Measurements from ENCODE around the gene ORC6.
"Not testable (repeated sequence)": the region's sequence is repeated elsewhere in the genome, so short reads cannot be mapped to it uniquely, and the experiment has no call there.

ORC6 gene

DNA sequence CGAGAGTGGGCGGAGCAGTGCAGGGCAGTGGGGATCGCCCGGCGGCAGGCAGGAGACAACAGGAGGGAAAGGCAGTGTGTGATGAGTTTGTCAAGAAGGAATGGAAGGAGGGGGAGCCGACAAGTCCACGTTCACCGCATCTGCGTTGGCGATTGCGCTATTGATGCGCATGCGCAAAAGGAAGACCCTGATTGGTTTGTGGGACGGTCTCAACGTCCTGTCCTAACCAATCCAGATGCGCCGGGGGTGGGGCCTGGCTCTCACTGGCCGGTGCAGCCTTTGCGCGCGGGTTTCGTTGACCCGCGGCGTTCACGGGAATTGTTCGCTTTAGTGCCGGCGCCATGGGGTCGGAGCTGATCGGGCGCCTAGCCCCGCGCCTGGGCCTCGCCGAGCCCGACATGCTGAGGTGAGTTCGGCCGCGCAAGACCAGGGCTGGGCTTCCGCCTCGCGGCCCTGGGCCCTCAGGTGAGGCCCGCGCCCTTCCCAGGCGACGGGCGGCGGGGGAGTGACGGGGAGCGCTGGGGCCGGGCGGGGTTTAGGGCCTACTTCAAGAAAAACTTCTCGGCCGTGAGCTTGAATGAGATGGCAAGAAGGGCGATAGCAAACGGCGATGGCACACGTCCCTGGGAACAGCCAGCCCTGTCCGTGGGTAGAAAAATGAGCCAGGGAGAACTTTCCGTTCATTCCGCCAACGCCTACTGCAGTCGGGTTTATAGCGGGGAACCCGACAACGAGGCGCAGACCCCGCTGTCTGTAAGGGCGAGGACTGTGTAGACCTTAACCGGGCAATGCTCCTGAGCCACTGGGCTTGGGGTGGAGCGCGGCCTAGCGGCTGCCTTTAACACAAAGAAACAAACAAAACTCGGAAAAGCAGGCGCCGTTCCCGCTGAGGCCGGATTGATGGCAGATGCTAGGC lies at the start of gene ORC6:
Gene ORC6, plus strand, starts transcription at position 295 of the 916 bp plus-strand sequence. Its CDS starts 47 bp downstream, at position 342.
- peak; percentile 93 for DNase-seq (ENCODE audit: low spot score)

DNA sequence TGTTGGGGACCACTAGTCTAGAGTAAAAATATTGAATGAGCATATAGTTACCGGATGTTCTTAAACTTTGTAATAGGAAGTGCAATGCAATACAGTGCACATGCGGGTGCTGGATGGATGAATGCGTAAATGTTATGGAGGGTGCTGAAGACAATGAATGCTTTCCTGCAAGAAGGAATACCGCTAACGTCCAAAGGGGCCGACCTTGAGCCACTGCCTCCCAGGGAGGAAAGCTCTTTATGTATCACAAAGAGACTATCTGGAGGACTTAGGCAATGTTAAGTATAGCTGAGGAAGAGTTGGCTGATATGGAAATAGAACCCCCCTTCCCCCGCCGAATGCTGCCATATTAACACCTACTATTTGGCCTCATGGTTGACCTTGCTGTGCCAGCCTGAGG lies 40.8 kb upstream of the ORC6 start:
- DNase-seq (ENCODE audit: low spot score), result no peak

DNA sequence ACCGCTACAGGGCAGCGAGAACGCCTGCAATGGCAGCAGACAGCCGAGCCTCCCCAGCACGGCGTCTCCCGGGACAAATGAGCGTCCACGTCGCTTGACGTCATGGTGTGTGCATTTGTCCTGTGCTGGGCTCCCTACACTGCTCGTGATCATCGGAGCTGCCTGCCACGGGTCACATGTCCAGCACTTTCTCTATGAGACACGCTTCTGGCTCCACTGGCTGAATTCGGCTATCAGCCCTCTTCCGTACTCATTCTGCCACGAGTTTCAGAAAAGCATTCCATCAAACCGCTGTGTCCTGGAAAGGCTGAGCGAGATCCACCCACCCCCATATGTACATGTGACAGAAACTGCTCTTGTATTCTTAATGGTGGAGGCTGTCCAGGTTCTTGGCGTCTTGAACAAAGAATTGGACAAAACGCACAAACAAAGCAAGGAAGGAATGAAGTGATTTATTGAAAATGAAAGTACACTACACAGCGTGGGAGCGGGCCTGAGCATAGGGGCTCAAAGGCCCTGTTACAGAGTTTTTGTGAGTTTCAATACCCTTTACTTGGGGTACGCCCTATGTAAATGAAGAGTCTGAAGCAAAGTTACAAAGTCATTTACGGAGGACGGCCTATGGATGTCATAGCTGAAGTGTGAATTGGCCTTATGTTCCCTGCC lies 39.7 kb upstream of the ORC6 start:
- no peak for DNase-seq (ENCODE audit: low spot score)

GRCh38 chr16:46650254-46650623 lies 39.2 kb upstream of the ORC6 start:
- no peak for DNase-seq (ENCODE audit: low spot score)

DNA sequence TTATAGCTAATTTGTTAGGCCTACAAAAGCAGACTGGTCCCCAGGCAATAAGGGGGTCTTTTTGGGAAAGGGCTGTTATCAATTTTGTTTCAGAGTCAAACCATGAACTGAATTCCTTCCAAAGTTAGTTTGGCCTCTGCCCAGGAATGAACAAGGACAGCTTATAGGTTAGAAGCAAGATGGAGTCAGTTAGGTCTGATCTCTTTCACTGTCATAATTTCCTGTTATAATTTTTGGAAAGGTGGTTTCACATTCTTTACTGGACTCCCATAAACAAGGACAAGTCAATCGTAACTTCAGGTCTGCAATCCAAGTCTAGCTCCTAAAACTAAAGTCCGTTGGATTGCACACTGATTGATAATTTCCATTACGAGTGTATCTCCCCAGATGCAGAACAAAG lies 38.2 kb upstream of the ORC6 start:
- DNase-seq (ENCODE audit: low spot score), result no peak

DNA sequence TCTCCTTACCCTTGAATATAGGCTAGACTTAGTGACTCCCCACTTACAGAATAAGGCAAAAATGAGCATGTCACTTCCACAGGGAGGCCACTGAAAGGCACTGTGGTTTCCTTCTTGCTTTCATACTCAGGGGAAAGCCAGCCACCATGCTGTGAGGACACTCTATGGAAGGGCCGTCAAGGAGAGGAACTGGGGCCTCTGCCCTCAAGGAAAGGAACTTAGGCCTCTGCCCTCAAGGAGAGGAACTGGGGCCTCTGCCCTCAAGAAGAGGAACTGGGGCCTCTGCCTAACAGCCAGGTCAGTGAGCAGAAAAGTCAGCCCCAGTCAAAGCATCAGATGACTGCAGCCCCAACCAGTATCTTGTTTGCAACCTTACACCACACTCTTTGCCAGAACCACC lies 30.5 kb upstream of the ORC6 start:
- no peak for DNase-seq (ENCODE audit: low spot score)

GRCh38 chr16:46662123-46662522 lies 27.3 kb upstream of the ORC6 start:
- DNase-seq (ENCODE audit: low spot score), result no peak

DNA sequence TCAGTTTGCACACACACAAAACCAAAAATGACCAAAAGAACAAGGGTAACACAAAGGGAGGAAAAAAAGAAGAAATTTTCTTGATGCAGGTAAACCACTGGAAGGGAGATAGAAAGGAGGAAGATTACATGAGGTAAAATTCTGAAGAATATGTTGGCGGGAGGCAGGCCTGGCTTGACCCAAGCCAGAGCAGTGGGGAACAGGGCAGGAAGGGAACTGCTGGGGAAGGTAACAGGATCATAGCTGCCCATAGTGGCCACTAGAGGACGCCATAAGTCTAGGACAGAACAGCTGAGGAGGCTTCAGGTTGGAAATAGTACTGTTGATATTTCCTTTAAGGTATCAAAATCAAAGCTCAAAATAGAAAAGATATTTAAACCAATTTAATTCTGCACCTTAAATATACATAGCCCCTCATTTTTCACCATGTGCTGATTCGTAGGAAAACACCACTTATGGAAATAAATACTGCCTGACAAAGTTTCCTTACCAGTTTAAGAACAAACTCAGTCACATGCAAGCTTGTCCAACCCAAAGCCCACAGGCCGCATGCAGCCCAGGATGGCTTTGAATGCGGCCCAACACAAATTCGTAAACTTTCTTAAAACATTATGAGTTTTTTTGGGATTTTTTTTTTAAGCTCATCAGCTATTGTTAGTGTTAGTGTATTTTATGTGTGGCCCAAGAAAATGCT lies 16.0 kb upstream of the ORC6 start:
- DNase-seq (ENCODE audit: low spot score), result peak; percentile 59

DNA sequence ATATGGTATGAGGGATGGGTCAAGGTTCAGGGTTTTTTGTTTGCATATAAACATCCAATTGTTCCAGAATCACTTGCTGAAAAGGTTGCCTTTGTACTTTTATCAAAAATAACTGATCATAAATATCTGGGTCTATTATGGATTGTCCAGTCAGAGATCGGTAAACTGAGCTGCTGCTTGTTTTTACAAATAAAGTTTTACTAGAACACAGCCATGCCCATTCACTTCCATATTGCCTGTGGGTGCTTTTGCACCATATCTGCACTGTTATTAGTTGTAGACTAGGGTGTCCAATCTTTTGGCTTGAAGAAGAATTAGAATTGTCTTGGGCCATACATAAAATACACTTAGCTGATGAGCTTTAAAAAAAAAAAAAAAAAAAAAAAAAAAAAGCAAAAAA lies 11.5 kb upstream of the ORC6 start:
- DNase-seq (ENCODE audit: low spot score), result not testable (repeated sequence)

DNA sequence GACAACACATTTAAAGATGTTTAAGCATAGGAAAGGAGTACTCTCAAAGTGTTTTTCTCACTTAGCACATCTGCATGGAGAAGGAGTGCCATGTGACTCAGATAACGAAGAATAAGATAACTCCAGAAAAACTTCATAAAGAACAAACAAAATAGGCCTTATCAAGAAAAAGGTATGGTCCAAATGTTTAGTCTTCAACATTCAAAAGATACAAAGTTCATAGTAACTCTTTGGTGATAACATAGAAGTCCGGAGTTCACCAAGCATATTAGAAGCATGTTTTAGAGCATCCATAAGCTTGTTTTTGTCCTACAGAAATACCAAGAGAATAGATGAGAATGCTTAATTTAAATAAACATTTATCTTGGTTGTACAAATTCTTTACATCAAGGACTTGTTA lies 7.6 kb upstream of the ORC6 start:
- DNase-seq (ENCODE audit: low spot score), result not testable (repeated sequence)

DNA sequence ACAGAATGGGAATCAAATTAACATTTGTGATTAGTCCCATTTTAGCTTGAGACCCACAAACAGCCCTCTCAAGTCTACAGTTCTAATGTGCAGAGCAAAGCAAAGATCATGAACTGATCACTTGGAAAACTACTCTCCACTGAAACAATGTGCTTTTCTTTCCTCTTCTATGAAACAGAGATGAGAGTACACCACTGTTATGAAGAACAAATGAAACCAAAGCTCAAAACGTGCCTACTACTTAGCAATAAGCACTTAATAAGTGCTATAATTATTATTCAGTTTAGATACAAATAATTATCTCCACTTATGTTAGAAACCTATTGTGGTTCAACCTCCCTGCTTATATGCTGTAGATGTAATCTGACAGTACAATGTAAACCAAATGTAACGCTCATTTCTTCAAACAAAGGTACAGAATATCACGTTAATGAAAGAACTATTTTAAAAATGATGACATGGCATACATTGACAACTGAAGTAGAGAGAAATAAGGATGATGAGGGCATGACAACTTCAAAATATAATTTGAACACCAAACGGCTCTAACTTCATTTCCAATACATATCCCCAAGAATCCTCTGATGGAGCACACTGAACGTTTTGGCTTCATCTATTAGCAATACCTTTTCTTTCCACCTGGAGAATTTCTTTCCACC lies 2.5 kb upstream of the ORC6 start:
- DNase-seq (ENCODE audit: low spot score), result no peak

- DNase-seq (ENCODE audit: low spot score), result no peak
These were observed 2.0 kb upstream of the ORC6 start for GRCh38 chr16:46687486-46687885.

GRCh38 chr16:46688101-46688653 lies 1.3 kb upstream of the ORC6 start:
- no peak for DNase-seq (ENCODE audit: low spot score)

DNA sequence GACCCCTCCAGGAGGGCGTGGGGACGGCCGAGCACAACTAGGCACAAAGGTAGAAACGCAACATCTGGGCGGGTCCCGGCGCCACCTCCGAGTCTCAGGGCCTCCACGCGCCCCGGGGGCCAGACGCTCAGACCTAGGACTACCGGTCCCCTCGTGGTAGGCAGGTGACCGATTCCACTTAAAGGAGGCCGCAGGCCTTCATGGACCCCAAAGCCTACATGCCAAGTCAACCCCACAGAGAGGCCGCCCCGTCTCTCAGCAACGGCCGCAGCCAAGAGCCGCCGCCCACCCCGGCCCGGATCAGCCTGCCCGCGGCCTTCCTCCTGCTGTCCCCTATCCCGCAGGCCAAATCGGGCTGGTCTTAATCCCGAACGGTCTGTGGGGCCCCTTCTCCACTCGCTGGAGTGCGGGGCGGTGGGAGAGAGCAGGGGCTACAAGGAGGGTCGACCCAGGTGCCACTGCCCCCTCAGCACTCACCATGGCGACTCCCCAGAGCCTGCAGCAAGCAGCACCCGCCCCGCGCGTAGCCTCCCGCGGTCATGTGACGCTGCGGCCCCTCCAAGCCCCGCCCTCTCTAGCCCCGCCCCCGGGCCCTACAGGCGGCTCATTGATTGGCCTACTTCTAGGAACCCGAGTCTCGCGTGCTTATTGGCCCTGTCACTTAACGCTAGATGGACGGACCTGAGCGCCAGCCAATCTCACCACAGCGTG lies 650 bp upstream of the ORC6 start, which contains the start of gene VPS35:
Gene VPS35, minus strand, starts transcription at position 525 of the 711 bp plus-strand sequence. Its CDS starts 45 bp downstream, at position 480.
- DNase-seq (ENCODE audit: low spot score), result peak; percentile 98

DNA sequence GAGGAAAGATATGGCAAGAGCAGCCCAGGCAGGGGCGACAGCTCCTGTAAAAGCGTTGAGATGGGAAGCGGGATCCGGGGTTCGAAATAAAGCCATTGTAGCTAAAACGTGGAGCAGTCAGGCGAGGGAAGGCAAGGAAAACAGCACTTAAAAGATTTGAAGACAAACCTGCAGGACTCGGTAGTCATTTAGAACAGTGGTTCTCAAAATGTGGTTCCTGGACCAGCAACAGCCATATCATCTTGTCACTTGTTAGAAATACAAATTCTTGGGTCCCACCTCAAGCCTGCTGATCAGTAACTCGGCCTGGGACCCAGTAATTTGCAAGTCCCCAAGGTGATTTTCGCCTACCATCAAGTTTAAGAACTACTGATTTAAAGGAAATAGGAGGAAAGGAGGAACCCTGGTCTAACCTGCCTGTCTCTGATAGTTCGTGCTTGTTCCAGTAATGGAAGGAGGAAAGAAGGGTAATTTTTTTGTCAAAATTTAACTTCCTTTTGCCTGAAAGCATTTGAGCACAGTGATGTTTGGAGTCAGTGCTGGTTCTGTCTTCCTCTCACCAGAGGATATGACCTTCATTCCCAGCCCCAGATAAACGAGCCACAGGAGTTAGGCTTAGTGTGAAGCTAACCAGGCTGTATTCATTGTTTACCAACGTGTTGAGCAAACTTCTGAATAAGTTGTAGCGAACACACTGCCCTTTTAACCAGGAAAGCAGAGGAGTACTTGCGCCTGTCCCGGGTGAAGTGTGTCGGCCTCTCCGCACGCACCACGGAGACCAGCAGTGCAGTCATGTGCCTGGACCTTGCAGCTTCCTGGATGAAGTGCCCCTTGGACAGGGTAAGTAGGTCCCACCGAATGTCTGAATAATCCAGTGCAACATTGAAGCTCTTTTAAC lies 1.1 kb downstream of the ORC6 start:
- no peak for DNase-seq (ENCODE audit: low spot score)

- no peak for DNase-seq (ENCODE audit: low spot score)
These were observed 2.3 kb downstream of the ORC6 start for GRCh38 chr16:46691726-46692125.

DNA sequence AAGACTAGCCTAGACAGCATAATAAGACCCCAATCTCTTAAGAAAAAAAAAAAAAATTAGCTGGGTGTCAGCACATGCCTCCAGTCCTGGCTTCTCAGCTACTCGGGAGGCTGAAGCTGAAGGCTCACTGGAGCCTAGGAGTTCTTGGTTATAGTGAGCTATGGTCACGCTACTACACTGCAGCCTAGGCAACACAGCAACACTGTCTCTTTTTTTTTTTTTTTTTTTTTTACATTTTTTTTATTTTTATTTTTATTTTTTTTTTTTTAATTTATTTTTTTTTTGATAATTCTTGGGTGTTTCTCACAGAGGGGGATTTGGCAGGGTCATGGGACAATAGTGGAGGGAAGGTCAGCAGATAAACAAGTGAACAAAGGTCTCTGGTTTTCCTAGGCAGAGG lies 4.1 kb downstream of the ORC6 start:
- no peak for DNase-seq (ENCODE audit: low spot score)

GRCh38 chr16:46695937-46696336 lies 6.5 kb downstream of the ORC6 start:
- DNase-seq (ENCODE audit: low spot score), result no peak

DNA sequence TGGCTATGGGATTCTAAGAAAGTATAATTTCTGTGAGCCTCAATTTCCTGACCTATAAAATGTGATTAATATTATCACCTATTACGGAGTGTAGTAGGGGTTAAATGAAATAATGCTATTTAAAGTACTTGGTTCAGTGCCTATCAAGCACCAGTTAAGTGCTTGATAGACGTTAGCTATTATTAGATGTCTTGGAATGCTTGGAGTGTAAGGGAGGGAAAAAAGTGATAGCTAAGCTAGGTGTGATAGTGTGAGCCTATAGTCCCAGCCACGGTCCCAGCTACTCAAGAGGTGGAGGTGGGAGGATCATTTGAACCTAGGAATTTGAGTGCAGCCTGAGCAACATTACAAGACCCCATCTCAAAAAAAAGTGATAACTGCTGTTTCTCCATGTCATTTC lies 7.5 kb downstream of the ORC6 start:
- DNase-seq (ENCODE audit: low spot score), result no peak

DNA sequence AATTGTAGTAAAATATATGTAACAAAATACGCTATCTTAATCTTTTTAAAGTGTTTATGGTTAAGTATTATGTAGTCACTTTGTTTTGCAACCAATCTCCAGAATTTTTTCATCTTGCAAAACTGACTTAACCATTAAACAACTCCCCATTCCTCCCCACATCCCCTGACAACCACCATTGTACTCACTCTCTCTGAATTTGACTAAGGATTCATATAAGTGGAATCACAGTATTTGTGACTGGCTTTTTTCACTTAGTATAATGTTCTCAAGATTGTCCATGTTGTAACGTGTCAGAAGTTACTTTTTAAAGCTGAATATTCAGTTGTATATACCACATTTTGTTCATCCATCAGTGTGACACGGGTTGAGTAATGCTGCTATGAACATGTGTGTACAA lies 10.6 kb downstream of the ORC6 start:
- no peak for DNase-seq (ENCODE audit: low spot score)
